ENCODE measurements around the gene PHACTR3.
"Not testable (repeated sequence)": the region's sequence is repeated elsewhere in the genome, so short reads cannot be mapped to it uniquely, and the experiment has no call there.

Gene PHACTR3

GRCh38 chr20:59848182-59848581, 243.8 kb downstream of the PHACTR3 start:
- no peak for DNase-seq (ENCODE audit: low spot score)
- FAIRE-seq = no peak

GRCh38 chr20:59850018-59850641, 245.8 kb downstream of the PHACTR3 start:
- peak; percentile 81 for FAIRE-seq
- DNase-seq (ENCODE audit: low spot score) = peak; percentile 35

GRCh38 chr20:59856526-59856925, 252.2 kb downstream of the PHACTR3 start:
- DNase-seq (ENCODE audit: low spot score); FAIRE-seq: not testable (repeated sequence)

- not testable (repeated sequence) for FAIRE-seq; DNase-seq (ENCODE audit: low spot score)
Measured at GRCh38 chr20:59856941-59857340, 252.6 kb downstream of the PHACTR3 start.

DNA sequence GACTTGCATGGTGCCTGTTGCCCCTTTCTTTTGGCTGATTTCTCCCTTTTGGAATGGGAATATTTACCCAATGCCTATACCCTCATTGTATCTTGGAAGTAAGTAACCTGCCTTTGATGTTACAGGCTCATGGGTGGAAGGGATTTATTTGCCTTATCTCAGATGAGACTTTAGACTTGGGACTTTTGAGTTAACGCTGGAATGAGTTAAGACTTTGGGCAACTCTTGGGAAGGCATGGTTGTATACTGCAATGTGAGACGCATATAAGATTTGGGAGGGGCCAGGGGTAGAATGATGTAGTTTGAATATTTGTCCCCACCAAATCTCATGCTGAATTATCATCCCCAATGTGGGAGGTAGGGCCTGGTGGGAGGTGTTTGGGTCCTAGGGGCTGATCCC, 253.6 kb downstream of the PHACTR3 start:
- FAIRE-seq (no peak), DNase-seq (ENCODE audit: low spot score) (no peak)

GRCh38 chr20:59858425-59858824, 254.1 kb downstream of the PHACTR3 start:
- no peak for FAIRE-seq
- DNase-seq (ENCODE audit: low spot score) = no peak

GRCh38 chr20:59861401-59861800, 257.1 kb downstream of the PHACTR3 start:
- FAIRE-seq (no peak), DNase-seq (ENCODE audit: low spot score) (no peak)

GRCh38 chr20:59863058-59863457, 258.7 kb downstream of the PHACTR3 start:
- FAIRE-seq (no peak), DNase-seq (ENCODE audit: low spot score) (no peak)

DNA sequence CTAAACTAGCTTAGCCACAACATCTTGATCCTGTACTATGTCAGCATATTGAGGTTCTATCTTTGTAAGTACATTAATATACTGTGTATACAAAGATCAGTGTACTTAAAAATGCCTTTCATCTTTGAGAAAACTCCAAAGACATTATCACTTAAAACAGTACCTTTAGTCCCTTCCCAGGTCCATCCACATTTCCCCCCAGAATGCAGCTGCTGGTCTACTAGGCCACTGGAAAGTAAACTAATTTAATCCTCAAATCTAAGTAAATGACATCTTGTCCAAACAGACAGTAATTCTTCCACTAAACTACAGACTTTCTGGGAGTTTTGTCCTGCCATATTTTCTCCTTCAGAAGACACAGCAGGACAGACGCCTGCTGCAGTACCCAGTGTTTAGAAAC, 260.4 kb downstream of the PHACTR3 start:
- DNase-seq (ENCODE audit: low spot score) (no peak), FAIRE-seq (no peak)

GRCh38 chr20:59866338-59866737, 262.0 kb downstream of the PHACTR3 start:
- DNase-seq (ENCODE audit: low spot score) (no peak), FAIRE-seq (no peak)

GRCh38 chr20:59871096-59871495, 266.8 kb downstream of the PHACTR3 start:
- FAIRE-seq = no peak

DNA sequence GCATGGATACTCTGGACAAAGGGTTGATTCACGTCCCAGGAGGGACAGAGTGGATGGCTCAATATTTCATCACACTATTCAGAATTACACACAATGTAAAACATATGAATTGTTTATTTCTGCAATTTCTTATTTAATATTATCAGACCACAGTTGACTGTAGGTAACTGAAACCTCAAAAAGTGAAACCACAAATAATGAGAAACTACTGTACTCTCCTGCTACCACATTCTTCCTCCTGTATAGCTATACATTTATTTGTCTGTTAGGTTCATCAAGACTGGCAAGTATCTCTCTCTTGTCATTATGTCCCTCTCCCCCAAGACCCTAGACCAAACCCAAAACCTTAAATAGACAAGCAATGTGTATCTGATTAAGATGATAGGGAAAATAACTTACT, 269.1 kb downstream of the PHACTR3 start:
- no peak for FAIRE-seq
- no peak for DNase-seq (ENCODE audit: low spot score)

More at GRCh38 chr20:59871096-59871495, 266.8 kb downstream of the PHACTR3 start:
- no peak for DNase-seq (ENCODE audit: low spot score)

DNA sequence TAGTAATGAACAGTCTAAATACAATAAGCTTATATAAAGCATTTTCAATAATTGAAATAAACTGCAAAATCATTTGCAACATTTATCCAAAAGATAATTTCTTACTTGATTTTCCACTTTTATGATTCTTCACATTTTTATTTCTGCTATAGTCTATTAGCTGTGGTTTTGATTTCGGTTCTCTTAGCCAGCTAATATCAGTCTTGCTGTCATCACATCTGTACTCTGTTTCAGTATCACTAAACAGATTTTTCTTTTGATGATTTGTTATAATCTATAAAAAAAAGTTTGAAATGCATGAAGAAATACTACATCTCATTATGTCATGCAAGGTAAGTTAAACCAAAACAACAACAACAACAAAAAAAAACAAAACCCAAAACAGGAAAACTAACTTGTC, 275.9 kb downstream of the PHACTR3 start:
- no peak for DNase-seq (ENCODE audit: low spot score)
- FAIRE-seq = peak; percentile 35

GRCh38 chr20:59884494-59884893, 280.2 kb downstream of the PHACTR3 start:
- DNase-seq (ENCODE audit: low spot score) (no peak), FAIRE-seq (no peak)

DNA sequence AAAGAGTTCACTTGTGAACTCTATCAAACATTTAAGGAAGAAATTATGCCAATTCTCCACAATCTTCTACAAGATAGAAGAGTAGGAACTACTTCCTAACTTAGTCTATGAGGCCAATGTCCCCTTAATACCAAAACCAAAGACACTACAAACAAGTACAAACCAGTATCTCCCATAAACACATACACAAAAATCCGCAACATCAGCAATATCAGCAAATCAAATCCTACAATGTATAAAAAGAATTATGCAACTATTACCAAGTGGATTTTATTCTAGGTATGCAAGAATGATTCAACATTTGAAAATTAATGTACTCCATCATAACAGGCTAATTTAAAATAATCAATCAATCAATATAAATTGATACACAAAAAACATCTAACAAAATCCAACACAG, 283.7 kb downstream of the PHACTR3 start:
- DNase-seq (ENCODE audit: low spot score) (no peak), FAIRE-seq (no peak)

- FAIRE-seq; DNase-seq (ENCODE audit: low spot score): not testable (repeated sequence)
Measured at GRCh38 chr20:59890035-59890434, 285.7 kb downstream of the PHACTR3 start.

DNA sequence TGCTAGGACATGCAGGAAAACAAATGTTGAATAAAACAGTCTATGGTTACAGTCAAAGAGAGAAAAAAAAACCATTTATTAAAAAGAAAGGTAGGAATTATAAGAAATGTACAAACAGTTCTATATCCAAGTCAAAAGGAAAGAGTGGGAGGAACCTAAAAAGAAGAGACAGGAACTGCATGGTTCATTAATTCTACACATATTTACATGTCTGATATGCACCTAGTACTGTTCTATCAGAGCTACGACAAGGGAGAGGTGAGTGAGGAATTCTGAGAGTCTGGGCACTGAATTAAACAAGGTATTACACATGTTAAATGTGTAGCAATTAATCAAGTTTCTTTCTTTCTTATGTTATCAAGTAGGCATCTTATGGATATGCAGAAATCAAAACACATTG, 287.2 kb downstream of the PHACTR3 start:
- FAIRE-seq = no peak
- DNase-seq (ENCODE audit: low spot score) = no peak

DNA sequence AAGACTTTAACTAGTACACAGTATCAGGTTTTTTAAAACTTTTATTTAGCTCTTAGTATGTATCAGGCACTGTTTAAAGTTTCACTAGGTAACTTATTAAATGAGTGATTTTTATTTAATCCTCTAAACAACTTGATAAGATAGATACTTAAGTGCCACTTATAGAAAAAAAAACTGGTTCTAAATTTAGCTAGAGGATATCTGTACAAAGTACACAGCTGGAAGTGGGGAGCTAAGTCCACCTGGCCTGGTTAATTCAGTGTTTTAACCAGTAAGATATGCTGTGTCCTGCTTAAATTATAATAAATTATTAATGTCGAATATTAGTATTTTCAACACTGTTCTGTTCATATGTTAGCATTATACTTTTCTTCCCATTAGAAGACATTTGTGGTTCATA, 291.6 kb downstream of the PHACTR3 start:
- FAIRE-seq = no peak
- no peak for DNase-seq (ENCODE audit: low spot score)
